Transverse colon (tissue), 4 donors: Measurements from ENCODE around the gene RNF135. TPM values are rescaled to one million over a fixed set of nuclear protein-coding genes. Genes with fewer than 3 reads are reported as not detected.
"Not testable (repeated sequence)": the region's sequence is repeated elsewhere in the genome, so short reads cannot be mapped to it uniquely, and the experiment has no call there.

Experiments
- DNase-seq: peaks from one replicate; pipeline ENCODE4 v3.0.0-alpha.2; 2019
- H3K27ac ChIP-seq, 4 donors: fragments of 200-600 bp; sonication (generic); 2 replicates each; pipeline ENCODE4 v1.5.1; 2016 to 2018; ENCODE audit warnings: inconsistent platforms in 4 of 4
- H3K27me3 ChIP-seq: fragments of 200-600 bp; sonication (generic); 2 replicates; pipeline ENCODE4 v1.5.1; 2017; ENCODE audit warnings: inconsistent platforms
- H3K36me3 ChIP-seq, 4 donors: fragments of 200-600 bp; sonication (generic); 2 replicates each; pipeline ENCODE4 v1.5.1; 2017 to 2019; ENCODE audit warnings: inconsistent platforms in 4 of 4
- H3K4me1 ChIP-seq, 4 donors: fragments of 200-600 bp; sonication (generic); 2 replicates each; pipeline ENCODE4 v1.5.1; 2017 to 2020; ENCODE audit warnings: inconsistent platforms in 4 of 4
- H3K4me3 ChIP-seq, 4 donors: fragments of 200-600 bp; sonication (generic); 1 replicate in 1 of 4; 2 replicates in 3 of 4; pipeline versions ENCODE4 v1.5.1 to v1.6.1; 2017 to 2019; ENCODE audit warnings: inconsistent platforms in 4 of 4
- H3K9me3 ChIP-seq, 2 donors: fragments of 200-600 bp; sonication (generic); 2 replicates each; pipeline ENCODE4 v1.5.1; 2017 to 2019; ENCODE audit warnings: inconsistent platforms in 2 of 2
- CTCF ChIP-seq, 5 experiments: fragments of 200-600 bp in 3 of 5; fragments of 450-650 bp in 2 of 5; sonication (generic) in 3 of 5; IDR thresholded peaks; 1 replicate in 2 of 5; 2 replicates in 3 of 5; pipeline ENCODE4 v1.5.1; 2016 to 2017; ENCODE audit warnings: antibody characterized with exemption in 5 of 5, inconsistent platforms in 3 of 5, mild to moderate bottlenecking in 2 of 5, moderate library complexity in 1 of 5
- EP300 ChIP-seq: sonication (generic); formaldehyde crosslinking; IDR thresholded peaks from one replicate; pipeline ENCODE4 v1.6.1; 2017; ENCODE audit warnings: antibody characterized with exemption, low read depth
- POLR2A ChIP-seq: fragments of 450-650 bp; IDR thresholded peaks from one replicate; pipeline ENCODE4 v1.6.1; 2016; ENCODE audit warnings: antibody characterized with exemption, mild to moderate bottlenecking, moderate library complexity
- POLR2AphosphoS5 ChIP-seq, 3 donors: sonication (generic); formaldehyde crosslinking; IDR thresholded peaks; one replicate each; pipeline ENCODE4 v1.6.1; 2016; ENCODE audit warnings: antibody characterized with exemption in 3 of 3
- WGBS, 2 donors: methylation state at CpG; one replicate each; pipeline ENCODE4 v1.1.5; 2018; ENCODE audit warnings: low coverage in 1 of 2; 5-methylcytosine and 5-hydroxymethylcytosine counted together
- in situ Hi-C, 4 donors: fragments of 200-750 bp; cut with MboI; loops; one replicate each; pipeline versions ENCODE4 v1.15.0 to v1.15.1; 2017; ENCODE audit warnings: low sequenced_read_pairs in 3 of 4, low pct_ligation_motif_present in 1 of 4, low pct_unique_long_range_greater_than_20kb in 1 of 4
- intact Hi-C: fragments of 100-400 bp; cut with DNase I; formaldehyde crosslinking; loops from one replicate; pipeline ENCODE4 v1.15.1; 2023; ENCODE audit warnings: low total_unique reads
- total RNA-seq, 4 donors: library from RNA; depleted of rRNA; stranded (reverse); fragments of >200 nt; gene quantifications; one replicate each; pipeline ENCODE4 v1.1.0, GENCODE V29; 2016

The RNF135 gene
- total RNA-seq, 4 donors from 2014 or later: 9.0 to 34.1 (median 25.0) TPM

GRCh38 chr17:30969989-30970830 lies 629 bp upstream of the RNF135 start:
- no peaks in the 10 kb centered on the region for H3K27me3 ChIP-seq
- peak; percentile 52 for DNase-seq
- H3K4me1 ChIP-seq: peaks cover 0 to 35% (median 15%) of the 10 kb centered on the region in 4 donors
- H3K36me3 ChIP-seq: no peaks in the 10 kb centered on the region
- peak overlapping the region; percentile 65 to 76 (median 71) for H3K4me3 ChIP-seq
- H3K9me3 ChIP-seq: no peaks in the 10 kb centered on the region
- TF ChIP-seq CTCF (IDR thresholded peaks at IDR 0.05): no peak
- H3K27ac ChIP-seq: peak overlapping the region; percentile 89 to 98 (median 96)
- in situ Hi-C loops (no loop called here), intact Hi-C loops (no loop called here)
- 9% methylated on average over 8 to 31 of the region's 31 CpGs for WGBS, 2 donors

- DNase-seq: no peak
- Histone ChIP-seq H3K4me1 (peaks cover 0 to 25% (median 13%) of the 10 kb centered on the region in 4 donors), H3K9me3 (no peaks in the 10 kb centered on the region), H3K4me3 (no peak overlapping the region), H3K36me3 (no peaks in the 10 kb centered on the region), H3K27ac (no peak overlapping the region), H3K27me3 (no peaks in the 10 kb centered on the region)
- TF ChIP-seq EP300: no peak
- TF ChIP-seq POLR2A: no peak
- in situ Hi-C loops: no loop called here
- 93 to 100% methylated on average over 3 to 8 of the region's 8 CpGs for WGBS, 2 donors
- intact Hi-C loops: no loop called here
Observed at GRCh38 chr17:30975042-30975820, 4.4 kb downstream of the RNF135 start.

- H3K9me3 ChIP-seq, H3K27ac ChIP-seq, H3K36me3 ChIP-seq, H3K4me3 ChIP-seq, H3K4me1 ChIP-seq, DNase-seq, in situ Hi-C loops, intact Hi-C loops, H3K27me3 ChIP-seq: not testable (repeated sequence)
- WGBS, 2 donors: no CpG with 5 or more reads among the region's 33 CpGs
Observed at GRCh38 chr17:30979919-30980318, 9.1 kb downstream of the RNF135 start.

GRCh38 chr17:30981531-30982519 lies 11.0 kb downstream of the RNF135 start:
- no peak overlapping the region for H3K4me3 ChIP-seq
- in situ Hi-C loops: no loop called here
- no peak for DNase-seq
- 88 to 96% methylated on average over 1 to 8 of the region's 8 CpGs for WGBS, 2 donors
- no peak for TF ChIP-seq POLR2AphosphoS5 (IDR thresholded peaks at IDR 0.05)
- no peak for TF ChIP-seq CTCF (IDR thresholded peaks at IDR 0.05)
- TF ChIP-seq POLR2A: no peak
- no peak for TF ChIP-seq EP300
- H3K9me3 ChIP-seq: no peaks in the 10 kb centered on the region
- H3K4me1 ChIP-seq: no peaks in the 10 kb centered on the region
- H3K27ac ChIP-seq: no peak overlapping the region
- intact Hi-C loops: no loop called here
- H3K36me3 ChIP-seq: peaks cover 0 to 15% (median 5%) of the 10 kb centered on the region in 4 donors
- no peaks in the 10 kb centered on the region for H3K27me3 ChIP-seq
